ENCODE measurements around the gene FGGY.

Gene FGGY

DNA sequence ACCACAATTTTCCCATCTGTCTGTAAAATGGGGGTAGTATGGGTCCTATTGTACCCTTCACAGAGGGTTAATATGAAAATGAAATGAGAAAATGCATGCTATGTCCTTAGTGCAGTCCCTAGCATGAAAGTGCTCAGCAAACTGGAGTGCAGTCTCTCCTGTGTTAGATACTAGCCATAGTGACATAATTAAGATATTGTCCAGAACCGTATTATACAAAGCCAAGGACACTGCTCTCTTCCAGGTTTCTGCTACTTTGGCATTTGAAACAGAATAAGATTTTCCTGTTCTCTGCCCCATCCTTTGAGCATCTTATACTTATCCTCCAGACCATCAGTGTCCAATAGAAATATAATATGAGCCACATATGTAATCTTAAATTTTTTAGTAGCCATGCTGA lies 213.4 kb downstream of the FGGY start:
- no peaks in the 10 kb centered on the region for H3K27me3 ChIP-seq
- H3K4me3 ChIP-seq: no peak overlapping the region
- peaks cover 0 to 8% (median 0%) of the 10 kb centered on the region in 11 experiments; a peak in 2 of 22 replicates for H3K36me3 ChIP-seq
- peaks cover 0 to 30% (median 0%) of the 10 kb centered on the region in 10 experiments; a peak in 9 of 20 replicates for H3K4me1 ChIP-seq
- no peaks in the 10 kb centered on the region for H4K20me1 ChIP-seq
- H3K27ac ChIP-seq: no peak overlapping the region
- H3K9ac ChIP-seq: no peak overlapping the region
- H3K4me2 ChIP-seq: no peak overlapping the region
- no peak for TF ChIP-seq Cebpa-rat (IDR thresholded peaks at IDR 0.05)
- H3K9me3 ChIP-seq (replicated peaks in 1 of 11): peaks cover 0 to 27% (median 0%) of the 10 kb centered on the region in 11 experiments; a peak in 8 of 22 replicates

DNA sequence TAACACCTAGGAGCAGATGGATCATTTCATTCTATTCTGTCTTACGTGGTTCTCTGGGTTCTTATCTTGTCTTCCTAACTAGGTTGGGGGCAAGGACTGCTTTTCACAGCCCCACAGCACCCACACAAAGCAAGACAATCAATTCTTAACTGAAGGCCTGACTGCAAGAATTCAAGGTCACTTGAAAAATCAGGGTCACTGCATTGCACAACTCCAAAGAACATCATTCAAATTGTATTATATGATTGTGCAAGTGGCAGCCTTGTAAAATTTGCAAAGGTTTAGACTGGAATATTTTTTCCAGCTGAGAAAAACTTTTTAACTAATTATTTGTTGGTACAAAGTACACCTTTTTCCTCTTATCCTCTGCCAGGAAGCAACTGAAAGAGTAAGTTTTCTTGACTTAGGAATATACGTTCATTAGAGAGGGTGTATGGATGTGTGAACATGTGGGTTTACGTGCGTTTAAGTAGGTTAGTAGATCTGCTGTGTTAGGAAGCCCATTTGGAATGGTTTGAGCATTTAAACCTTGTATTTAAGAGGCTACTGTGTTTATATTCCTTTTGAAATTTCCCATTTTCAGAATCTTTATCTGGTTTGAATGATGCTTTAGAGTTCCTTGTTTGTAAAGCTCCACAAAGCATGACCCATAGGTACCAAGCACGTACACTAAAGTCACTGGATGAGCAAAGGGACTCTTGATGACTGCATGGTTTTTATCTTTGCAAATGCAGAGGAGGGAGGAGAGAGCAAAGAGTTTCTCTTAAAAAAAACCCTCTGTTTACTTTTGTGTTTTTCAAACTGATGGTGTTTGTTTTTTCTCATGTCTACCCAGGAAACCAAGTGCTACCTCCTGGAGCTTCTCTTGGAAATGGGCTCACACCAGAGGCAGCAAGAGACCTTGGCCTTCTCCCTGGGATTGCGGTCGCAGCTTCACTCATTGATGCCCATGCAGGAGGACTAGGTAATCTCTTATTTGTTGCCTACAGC lies 214.9 kb downstream of the FGGY start:
- H3K4me1 ChIP-seq: peaks cover 0 to 17% (median 0%) of the 10 kb centered on the region in 10 experiments; a peak in 9 of 20 replicates
- TF ChIP-seq Cebpa-rat (IDR thresholded peaks at IDR 0.05): no peak
- peaks cover 0 to 12% (median 0%) of the 10 kb centered on the region in 11 experiments; a peak in 4 of 22 replicates for H3K9me3 ChIP-seq (replicated peaks in 1 of 11)
- H3K4me2 ChIP-seq: no peak overlapping the region
- H3K4me3 ChIP-seq: no peak overlapping the region
- H3K36me3 ChIP-seq: peaks cover 0 to 11% (median 0%) of the 10 kb centered on the region in 11 experiments; a peak in 2 of 22 replicates
- H3K27me3 ChIP-seq: no peaks in the 10 kb centered on the region
- H4K20me1 ChIP-seq: no peaks in the 10 kb centered on the region
- H3K9ac ChIP-seq: no peak overlapping the region
- no peak overlapping the region for H3K27ac ChIP-seq

- Histone ChIP-seq H3K27me3 (no peaks in the 10 kb centered on the region), H3K36me3 (peaks cover 0 to 11% (median 0%) of the 10 kb centered on the region in 11 experiments; a peak in 2 of 22 replicates), H3K4me1 (peaks cover 0 to 8% (median 0%) of the 10 kb centered on the region in 10 experiments; a peak in 8 of 20 replicates), H3K27ac (no peak overlapping the region), H3K4me3 (no peak overlapping the region), H3K9me3 (replicated peaks in 1 of 11) (peaks cover 0 to 5% (median 0%) of the 10 kb centered on the region in 11 experiments; a peak in 4 of 22 replicates), H3K4me2 (no peak overlapping the region), H4K20me1 (no peaks in the 10 kb centered on the region), H3K9ac (no peak overlapping the region)
- no peak for TF ChIP-seq Cebpa-rat (IDR thresholded peaks at IDR 0.05)
Observed at GRCh38 chr1:59512702-59513101, 215.8 kb downstream of the FGGY start.

DNA sequence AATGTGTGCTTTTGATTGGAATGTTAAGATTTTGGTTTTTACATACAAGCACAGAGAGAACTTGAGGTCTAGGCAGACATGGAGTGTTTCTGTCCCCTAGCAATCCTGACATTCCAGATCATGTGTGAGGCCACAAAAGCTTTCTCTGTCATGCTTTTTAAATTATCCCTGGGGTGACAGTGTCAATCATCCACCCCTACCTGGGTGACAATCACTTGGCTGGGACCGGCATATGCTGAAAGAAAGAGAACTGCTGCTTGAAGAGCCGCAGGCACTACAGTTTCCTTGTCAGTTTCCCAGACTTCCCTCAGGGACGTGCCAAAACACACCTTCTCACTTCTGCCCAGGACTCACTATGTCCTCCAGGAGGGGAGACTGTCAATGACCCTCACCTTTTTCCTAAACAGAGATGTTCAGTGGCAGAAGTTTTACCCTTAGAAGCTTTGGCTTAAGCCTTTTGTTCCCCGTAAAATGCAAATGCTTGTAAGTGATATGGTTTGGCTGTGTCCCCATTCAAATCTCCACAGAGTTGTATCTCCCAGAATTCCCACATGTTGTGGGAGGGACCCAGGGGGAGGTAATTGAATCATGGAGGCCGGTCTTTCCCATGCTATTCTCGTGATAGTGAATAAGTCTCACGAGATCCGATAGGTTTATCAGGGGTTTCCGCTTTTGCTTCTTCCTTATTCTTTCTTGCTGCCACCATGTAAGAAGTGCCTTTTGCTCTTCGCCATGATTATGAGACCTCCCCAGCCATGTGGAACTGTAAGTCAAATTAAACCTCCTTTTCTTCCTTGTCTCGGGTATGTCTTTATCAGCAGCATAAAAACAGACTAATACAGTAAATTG lies 217.4 kb downstream of the FGGY start:
- no peaks in the 10 kb centered on the region for H3K4me1 ChIP-seq
- no peak overlapping the region for H3K9ac ChIP-seq
- H3K4me3 ChIP-seq: no peak overlapping the region
- no peak overlapping the region for H3K4me2 ChIP-seq
- no peak overlapping the region for H3K27ac ChIP-seq
- TF ChIP-seq Cebpa-rat (IDR thresholded peaks at IDR 0.05): no peak
- no peaks in the 10 kb centered on the region for H3K9me3 ChIP-seq (replicated peaks in 1 of 11)
- no peaks in the 10 kb centered on the region for H3K27me3 ChIP-seq
- H3K36me3 ChIP-seq: peaks cover 0 to 11% (median 0%) of the 10 kb centered on the region in 11 experiments; a peak in 2 of 22 replicates
- no peaks in the 10 kb centered on the region for H4K20me1 ChIP-seq

GRCh38 chr1:59516881-59517280 lies 220.0 kb downstream of the FGGY start:
- H3K4me1 ChIP-seq: no peaks in the 10 kb centered on the region
- H3K9ac ChIP-seq: no peak overlapping the region
- no peak for TF ChIP-seq Cebpa-rat (IDR thresholded peaks at IDR 0.05)

GRCh38 chr1:59520194-59520593 lies 223.3 kb downstream of the FGGY start:
- no peak for TF ChIP-seq Cebpa-rat (IDR thresholded peaks at IDR 0.05)
- H4K20me1 ChIP-seq: no peaks in the 10 kb centered on the region
- H3K9me3 ChIP-seq (replicated peaks in 1 of 11): peaks cover 0 to 15% (median 8%) of the 10 kb centered on the region in 11 experiments; a peak in 15 of 22 replicates
- H3K4me3 ChIP-seq: no peak overlapping the region
- H3K27me3 ChIP-seq: no peaks in the 10 kb centered on the region
- no peak overlapping the region for H3K4me2 ChIP-seq
- H3K9ac ChIP-seq: no peak overlapping the region
- peaks cover 0 to 6% (median 0%) of the 10 kb centered on the region in 11 experiments; a peak in 2 of 22 replicates for H3K36me3 ChIP-seq
- no peak overlapping the region for H3K27ac ChIP-seq
- H3K4me1 ChIP-seq: peaks cover 0 to 11% (median 0%) of the 10 kb centered on the region in 10 experiments; a peak in 3 of 20 replicates

More at GRCh38 chr1:59516881-59517280, 220.0 kb downstream of the FGGY start:
- H4K20me1 ChIP-seq: no peaks in the 10 kb centered on the region
- no peak overlapping the region for H3K4me3 ChIP-seq
- no peaks in the 10 kb centered on the region for H3K9me3 ChIP-seq (replicated peaks in 1 of 11)
- no peaks in the 10 kb centered on the region for H3K27me3 ChIP-seq
- H3K4me2 ChIP-seq: no peak overlapping the region
- H3K27ac ChIP-seq: no peak overlapping the region
- H3K36me3 ChIP-seq: peaks cover 0 to 11% (median 0%) of the 10 kb centered on the region in 11 experiments; a peak in 2 of 22 replicates

DNA sequence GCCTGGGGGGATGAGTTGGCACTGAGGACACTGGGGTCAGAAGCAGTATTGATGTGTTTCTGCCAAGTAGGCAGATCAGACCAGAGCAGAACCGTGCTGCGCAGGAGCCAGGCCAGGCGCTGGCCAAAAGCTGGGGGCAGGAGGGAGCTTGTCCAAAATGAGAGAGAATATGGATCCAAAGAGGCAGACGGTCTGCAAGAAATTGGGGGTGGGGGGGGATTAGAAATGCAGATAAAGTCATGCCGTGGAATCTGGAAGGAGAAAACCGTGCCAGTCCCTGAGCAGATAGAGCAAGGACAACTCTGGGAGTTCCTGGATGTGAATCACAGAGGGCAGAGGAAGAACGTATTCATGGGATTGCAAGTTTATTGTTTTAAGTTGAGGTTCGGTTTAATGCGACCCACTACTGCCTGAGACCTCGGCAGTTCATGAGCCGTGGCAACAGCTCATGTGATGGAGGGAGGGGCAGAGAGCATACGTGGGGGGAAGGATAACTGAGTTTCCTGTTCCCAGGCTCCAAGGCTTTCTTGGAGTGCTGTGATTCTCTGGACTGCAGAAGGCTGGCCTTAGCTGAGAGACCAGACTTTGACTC lies 224.0 kb downstream of the FGGY start:
- Histone ChIP-seq H3K9me3 (replicated peaks in 1 of 11) (peaks cover 0 to 15% (median 8%) of the 10 kb centered on the region in 11 experiments; a peak in 15 of 22 replicates), H3K4me3 (no peak overlapping the region), H3K4me2 (no peak overlapping the region), H4K20me1 (no peaks in the 10 kb centered on the region), H3K27ac (no peak overlapping the region), H3K36me3 (peaks cover 0 to 3% (median 0%) of the 10 kb centered on the region in 11 experiments; a peak in 2 of 22 replicates), H3K27me3 (no peaks in the 10 kb centered on the region), H3K4me1 (peaks cover 0 to 11% (median 0%) of the 10 kb centered on the region in 10 experiments; a peak in 3 of 20 replicates), H3K9ac (no peak overlapping the region)
- TF ChIP-seq Cebpa-rat (IDR thresholded peaks at IDR 0.05): no peak

DNA sequence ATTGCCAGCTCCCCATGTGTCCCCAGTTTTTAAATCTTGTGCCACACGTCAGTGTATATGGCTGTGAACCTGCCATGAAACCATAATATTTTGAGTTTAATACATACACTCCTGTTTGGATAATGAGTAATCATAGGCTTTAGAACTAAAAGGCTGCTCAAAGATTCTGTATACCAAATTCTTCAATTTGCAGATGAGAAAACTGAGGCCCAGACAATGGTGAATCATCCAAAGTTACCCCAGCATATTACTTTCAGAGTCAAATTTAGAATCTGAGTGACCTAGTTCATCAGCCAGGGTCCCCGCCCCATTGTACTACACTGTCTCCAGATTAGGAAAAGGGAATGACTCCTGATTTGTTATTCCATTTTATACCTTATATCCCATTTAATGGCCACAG lies 224.6 kb downstream of the FGGY start:
- Histone ChIP-seq H3K27me3 (no peaks in the 10 kb centered on the region), H3K4me3 (no peak overlapping the region)

More for the DNA sequence above, 224.6 kb downstream of the FGGY start:
- no peak overlapping the region for H3K4me2 ChIP-seq
- no peak overlapping the region for H3K27ac ChIP-seq
- H3K36me3 ChIP-seq: peaks cover 0 to 3% (median 0%) of the 10 kb centered on the region in 11 experiments; a peak in 2 of 22 replicates
- H4K20me1 ChIP-seq: no peaks in the 10 kb centered on the region
- H3K9ac ChIP-seq: no peak overlapping the region
- TF ChIP-seq Cebpa-rat (IDR thresholded peaks at IDR 0.05): no peak
- peaks cover 0 to 11% (median 0%) of the 10 kb centered on the region in 10 experiments; a peak in 3 of 20 replicates for H3K4me1 ChIP-seq
- peaks cover 0 to 15% (median 8%) of the 10 kb centered on the region in 11 experiments; a peak in 15 of 22 replicates for H3K9me3 ChIP-seq (replicated peaks in 1 of 11)

Measured in BLaER1 treated with 17β-estradiol and CSF1 and Interleukin-3, amounts not matched to agents 10 nM and 100 nM (cell line).